SJCRH30 (cell line): ENCODE results near the gene PCDHGA4. TPM values are rescaled to one million over a fixed set of nuclear protein-coding genes. Genes with fewer than 3 reads are reported as not detected.
"Not testable (repeated sequence)": the region's sequence is repeated elsewhere in the genome, so short reads cannot be mapped to it uniquely, and the experiment has no call there.

Experiments
- DNase-seq, 2 experiments: peaks; one replicate each; pipeline ENCODE4 v3.0.0-alpha.2; 2015 to 2020
- H3K27ac ChIP-seq: fragments of 250-450 bp; sonication (Bioruptor Pico); 2 replicates; pipeline ENCODE4 v1.5.1; 2020; ENCODE audit warnings: mild to moderate bottlenecking, moderate library complexity
- H3K27me3 ChIP-seq: fragments of 250-450 bp; sonication (Bioruptor Pico); 2 replicates; pipeline ENCODE4 v1.5.1; 2020; ENCODE audit warnings: mild to moderate bottlenecking, moderate library complexity
- H3K36me3 ChIP-seq: fragments of 250-450 bp; sonication (Bioruptor Pico); 2 replicates; pipeline ENCODE4 v1.5.1; 2020; ENCODE audit warnings: mild to moderate bottlenecking, moderate library complexity
- H3K4me1 ChIP-seq: fragments of 250-450 bp; sonication (Bioruptor Pico); 2 replicates; pipeline ENCODE4 v1.5.1; 2020; ENCODE audit warnings: mild to moderate bottlenecking, moderate library complexity
- H3K4me3 ChIP-seq: fragments of 250-450 bp; sonication (Bioruptor Pico); 2 replicates; pipeline ENCODE4 v1.5.1; 2020; ENCODE audit warnings: mild to moderate bottlenecking, moderate library complexity
- H3K9me3 ChIP-seq: fragments of 250-450 bp; sonication (Bioruptor Pico); replicated peaks from 2 replicates; pipeline ENCODE4 v1.5.1; 2020; ENCODE audit warnings: mild to moderate bottlenecking, moderate library complexity
- total RNA-seq: library from RNA; depleted of rRNA; stranded (reverse); fragments of >200 nt; shearing (Covaris generic); gene quantifications from 2 replicates; pipeline ENCODE4 v1.2.3, GENCODE V29; 2014; rRNA removed

PCDHGA4 gene
- total RNA-seq = 12.9 and 14.7 TPM in 2 replicates

DNA sequence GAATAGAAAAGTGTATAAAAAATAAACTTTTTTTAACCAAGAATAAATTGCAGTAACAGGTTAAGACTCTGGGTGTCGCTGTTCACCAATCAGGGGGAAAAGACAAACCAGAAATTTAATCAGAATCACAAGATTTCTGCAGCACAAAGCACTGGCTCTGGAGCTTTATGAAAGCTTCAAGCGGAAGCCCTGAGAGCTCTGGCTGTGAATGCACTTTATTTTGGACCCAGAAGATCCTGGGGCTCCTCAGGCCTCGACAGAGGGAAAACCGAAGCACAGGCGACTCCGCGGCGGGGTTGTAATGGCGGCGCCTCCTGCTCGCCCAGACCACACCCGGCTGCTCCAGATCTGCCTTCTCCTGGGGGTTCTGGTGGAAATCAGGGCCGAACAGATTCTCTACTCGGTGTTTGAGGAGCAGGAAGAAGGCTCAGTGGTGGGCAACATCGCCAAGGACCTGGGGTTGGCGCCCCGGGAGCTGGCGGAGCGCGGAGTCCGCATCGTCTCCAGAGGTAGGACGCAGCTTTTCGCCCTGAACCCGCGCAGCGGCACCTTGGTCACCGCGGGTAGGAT, at the start of gene PCDHGA4:
Gene PCDHGA4, plus strand, starts transcription at position 122 of the 570 bp plus-strand sequence. Its CDS starts 87 bp downstream, at position 209.
- Histone ChIP-seq H3K4me3 (no peak within 1 kb of the TSS), H3K9me3 (peaks cover 53% of the 10 kb centered on the region), H3K27me3 (no peaks in the 10 kb centered on the region), H3K36me3 (peaks cover 77% of the 10 kb centered on the region), H3K4me1 (0 out of 2 replicates have a peak, but pooled peaks cover 4% of the 10 kb centered on the region), H3K27ac (no peak within 1 kb of the TSS)
- no peak for DNase-seq

- no peak for DNase-seq
- Histone ChIP-seq H3K4me3 (no peak overlapping the region), H3K9me3 (0 out of 2 replicates have a peak, but pooled peaks cover 3% of the 10 kb centered on the region), H3K27me3 (no peaks in the 10 kb centered on the region), H3K4me1 (no peaks in the 10 kb centered on the region), H3K36me3 (no peaks in the 10 kb centered on the region), H3K27ac (no peak overlapping the region)
These were observed 48.2 kb upstream of the PCDHGA4 start for GRCh38 chr5:141306630-141307029.

DNA sequence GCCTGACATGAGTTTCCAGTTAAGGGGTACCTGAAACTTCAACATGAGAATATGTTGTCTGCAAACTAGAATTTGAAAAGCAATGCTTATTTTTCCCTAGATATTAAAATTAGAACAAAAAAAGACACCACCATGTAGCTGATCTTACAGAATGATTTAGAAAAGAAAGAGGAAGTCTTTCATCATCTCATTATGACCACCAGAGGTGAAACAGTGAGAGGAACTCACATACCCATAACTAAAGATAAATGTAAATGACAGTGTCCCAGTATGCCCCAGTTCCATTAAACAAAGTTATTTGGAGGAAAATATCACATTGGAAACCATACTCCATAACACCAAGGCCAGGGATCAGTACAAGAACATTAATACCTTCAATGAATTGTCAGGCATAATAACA, 41.1 kb upstream of the PCDHGA4 start:
- Histone ChIP-seq H3K4me1 (no peaks in the 10 kb centered on the region), H3K27me3 (no peaks in the 10 kb centered on the region), H3K4me3 (no peak overlapping the region), H3K9me3 (peaks cover 16% of the 10 kb centered on the region), H3K27ac (no peak overlapping the region), H3K36me3 (peaks cover 28% of the 10 kb centered on the region)
- no peak for DNase-seq

DNA sequence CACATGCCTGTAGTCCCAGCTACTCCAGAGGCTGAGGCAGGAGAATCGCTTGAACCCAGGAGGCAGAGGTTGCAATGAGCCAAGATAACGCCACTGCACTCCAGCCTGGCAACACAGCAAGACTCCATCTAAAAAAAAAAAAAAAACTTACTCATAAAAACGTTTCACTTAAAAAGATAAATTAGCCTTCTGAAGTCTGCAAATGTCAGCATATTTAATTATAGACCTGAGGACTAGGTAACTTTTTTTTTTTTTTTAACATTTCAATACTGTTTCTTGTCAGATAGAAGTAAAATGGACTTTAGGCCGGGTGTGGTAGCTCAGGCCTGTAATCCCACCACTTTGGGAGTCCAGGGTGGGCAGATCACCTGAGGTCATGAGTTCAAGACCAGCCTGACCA, 37.9 kb upstream of the PCDHGA4 start:
- not testable (repeated sequence) for H3K4me1 ChIP-seq, H3K4me3 ChIP-seq, DNase-seq, H3K27ac ChIP-seq, H3K27me3 ChIP-seq
- Histone ChIP-seq H3K36me3 (peaks cover 40% of the 10 kb centered on the region), H3K9me3 (peaks cover 34% of the 10 kb centered on the region)

GRCh38 chr5:141319202-141319601, 35.6 kb upstream of the PCDHGA4 start:
- no peaks in the 10 kb centered on the region for H3K4me1 ChIP-seq
- H3K27ac ChIP-seq = no peak overlapping the region
- H3K27me3 ChIP-seq = no peaks in the 10 kb centered on the region
- peaks cover 40% of the 10 kb centered on the region for H3K36me3 ChIP-seq
- no peak for DNase-seq
- no peak overlapping the region for H3K4me3 ChIP-seq
- H3K9me3 ChIP-seq = peaks cover 37% of the 10 kb centered on the region

- peak overlapping the region; percentile 94 for H3K27ac ChIP-seq
- no peaks in the 10 kb centered on the region for H3K27me3 ChIP-seq
- H3K36me3 ChIP-seq = peaks cover 40% of the 10 kb centered on the region
- DNase-seq = no peak
- peaks cover 37% of the 10 kb centered on the region for H3K9me3 ChIP-seq
- H3K4me3 ChIP-seq = peak overlapping the region; percentile 82
- H3K4me1 ChIP-seq = no peaks in the 10 kb centered on the region
These were observed 35.1 kb upstream of the PCDHGA4 start for GRCh38 chr5:141319699-141320098.

- Histone ChIP-seq H3K27ac (peak within 1 kb of the TSS; percentile 94), H3K36me3 (peaks cover 40% of the 10 kb centered on the region), H3K4me3 (peak within 1 kb of the TSS; percentile 82), H3K4me1 (no peaks in the 10 kb centered on the region), H3K27me3 (no peaks in the 10 kb centered on the region), H3K9me3 (peaks cover 37% of the 10 kb centered on the region)
- DNase-seq = peak; percentile 94 to 97
These were observed 34.3 kb upstream of the PCDHGA4 start, which contains the start of gene TAF7 for GRCh38 chr5:141320225-141321169. Gene TAF7 (minus strand): TSS chr5:141320784. CDS start chr5:141320044, 740 bp downstream.

DNA sequence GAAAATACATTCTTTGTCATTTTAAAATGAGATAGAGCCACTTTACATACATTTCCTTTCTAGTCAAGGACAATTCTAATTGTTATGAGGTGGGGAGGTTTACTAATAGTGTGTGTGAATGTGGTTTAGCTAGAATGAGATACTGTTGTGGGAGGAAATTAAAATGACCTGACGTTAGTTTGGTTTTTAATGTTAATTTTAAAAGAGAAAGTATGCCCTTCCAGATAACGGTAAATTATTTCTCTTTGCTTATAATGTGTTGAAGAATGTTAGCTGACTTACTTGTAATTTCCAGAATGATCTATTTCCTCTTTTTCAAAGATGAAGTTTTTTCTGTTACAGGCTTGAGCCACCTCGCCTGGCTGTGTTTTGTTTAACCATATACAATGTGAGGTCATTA, 32.6 kb upstream of the PCDHGA4 start:
- Histone ChIP-seq H3K36me3 (peaks cover 26% of the 10 kb centered on the region), H3K27ac (no peak overlapping the region), H3K4me3 (no peak overlapping the region), H3K4me1 (no peaks in the 10 kb centered on the region), H3K9me3 (peaks cover 31% of the 10 kb centered on the region), H3K27me3 (no peaks in the 10 kb centered on the region)
- DNase-seq = no peak

DNA sequence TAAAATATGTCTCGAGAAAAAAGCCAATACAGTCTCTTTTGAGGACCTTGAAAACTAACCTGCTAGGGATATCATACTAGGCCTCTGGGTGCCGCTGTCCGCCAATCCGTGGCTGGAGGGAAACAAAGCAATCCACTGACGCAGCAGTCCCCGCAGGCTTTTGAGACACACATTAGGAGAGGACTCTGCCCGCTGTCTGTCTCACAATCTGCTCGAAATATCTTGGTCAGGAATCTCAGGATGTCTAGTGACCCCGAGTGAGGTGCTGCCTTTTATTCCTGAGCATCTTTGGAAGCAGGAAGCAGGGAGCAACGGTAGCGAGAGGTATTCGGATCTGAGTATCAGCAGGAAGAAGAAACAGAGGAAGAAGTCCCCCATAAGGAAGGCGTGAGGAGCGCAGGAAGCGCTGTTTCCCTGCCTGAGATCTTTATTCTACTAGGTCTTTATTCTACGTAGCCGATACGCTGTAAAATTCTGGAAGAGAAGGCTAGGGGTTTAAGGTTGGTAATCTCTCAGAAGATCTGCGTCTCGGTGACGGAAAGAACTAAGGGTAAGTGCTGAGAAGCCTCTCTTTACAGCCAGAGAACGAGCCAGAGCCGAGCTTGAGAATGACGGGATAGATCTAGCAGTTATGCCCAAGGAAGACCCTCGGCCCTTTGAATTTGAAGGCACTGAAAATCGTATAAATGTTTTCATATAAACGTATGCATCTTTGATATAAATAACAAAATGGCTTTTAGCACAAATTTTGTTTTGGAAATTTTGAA, 28.6 kb upstream of the PCDHGA4 start:
- no peak overlapping the region for H3K4me3 ChIP-seq
- no peaks in the 10 kb centered on the region for H3K36me3 ChIP-seq
- peaks cover 10% of the 10 kb centered on the region; the same call in 1 of the 2 replicates for H3K9me3 ChIP-seq
- H3K27ac ChIP-seq = no peak overlapping the region
- H3K4me1 ChIP-seq = no peaks in the 10 kb centered on the region
- DNase-seq = no peak
- H3K27me3 ChIP-seq = no peaks in the 10 kb centered on the region

GRCh38 chr5:141328231-141328630, 26.6 kb upstream of the PCDHGA4 start:
- Histone ChIP-seq H3K36me3 (no peaks in the 10 kb centered on the region), H3K27me3 (no peaks in the 10 kb centered on the region), H3K27ac (no peak overlapping the region), H3K4me1 (no peaks in the 10 kb centered on the region), H3K9me3 (peaks cover 5% of the 10 kb centered on the region; the same call in 1 of the 2 replicates), H3K4me3 (no peak overlapping the region)
- DNase-seq = no peak

GRCh38 chr5:141330299-141331080, 24.3 kb upstream of the PCDHGA4 start, which contains the start of gene PCDHGA1:
Gene PCDHGA1 (plus strand): TSS chr5:141330514.
- Histone ChIP-seq H3K27me3 (no peaks in the 10 kb centered on the region), H3K27ac (peak within 1 kb of the TSS; percentile 38; the same call in 1 of the 2 replicates), H3K4me3 (peak within 1 kb of the TSS; percentile 56), H3K9me3 (peaks cover 9% of the 10 kb centered on the region; the same call in 1 of the 2 replicates), H3K4me1 (no peaks in the 10 kb centered on the region), H3K36me3 (no peaks in the 10 kb centered on the region)
- DNase-seq = peak; percentile 62 to 74

- H3K4me3 ChIP-seq, H3K36me3 ChIP-seq, H3K27me3 ChIP-seq, DNase-seq, H3K27ac ChIP-seq, H3K4me1 ChIP-seq: not testable (repeated sequence)
- peaks cover 13% of the 10 kb centered on the region; the same call in 1 of the 2 replicates for H3K9me3 ChIP-seq
These were observed 22.2 kb upstream of the PCDHGA4 start for GRCh38 chr5:141332571-141332970.

DNA sequence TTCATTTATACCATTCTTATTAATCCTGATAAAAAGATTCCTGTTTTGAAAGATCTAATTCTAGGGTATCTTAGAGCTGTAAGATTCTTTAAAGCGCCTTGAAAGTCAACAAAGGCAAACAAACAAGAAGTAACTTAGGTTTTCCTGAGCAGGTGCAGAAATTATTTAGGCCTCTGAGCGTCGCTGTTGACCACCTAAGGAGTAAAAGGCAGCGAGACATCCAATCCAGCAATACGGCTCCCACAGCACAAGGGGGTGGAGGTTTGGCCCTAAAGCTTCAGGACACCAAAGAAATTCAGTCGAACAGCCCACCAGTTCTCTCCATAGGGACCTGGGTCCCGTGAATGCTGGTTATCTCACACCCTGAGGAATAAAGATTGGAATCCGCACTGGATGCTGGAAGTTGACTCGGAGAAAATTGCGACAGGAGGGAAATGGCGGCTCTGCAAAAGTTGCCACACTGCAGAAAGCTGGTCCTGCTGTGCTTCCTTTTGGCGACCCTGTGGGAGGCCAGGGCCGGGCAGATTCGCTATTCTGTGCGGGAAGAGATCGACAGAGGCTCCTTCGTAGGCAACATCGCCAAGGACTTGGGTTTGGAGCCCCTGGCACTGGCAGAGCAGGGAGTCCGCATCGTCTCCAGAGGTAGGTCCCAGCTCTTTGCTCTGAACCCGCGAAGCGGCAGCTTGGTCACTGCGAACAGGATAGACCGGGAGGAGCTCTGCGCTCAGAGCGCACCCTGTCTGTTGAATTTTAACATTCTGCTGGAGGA, 16.1 kb upstream of the PCDHGA4 start, which contains the start of gene PCDHGA2:
Gene PCDHGA2, plus strand, starts transcription at position 223 of the 769 bp plus-strand sequence.
- no peaks in the 10 kb centered on the region for H3K27me3 ChIP-seq
- H3K36me3 ChIP-seq = no peaks in the 10 kb centered on the region
- H3K4me1 ChIP-seq = no peaks in the 10 kb centered on the region
- 0 out of 2 replicates have a peak, but pooled peaks cover 4% of the 10 kb centered on the region for H3K9me3 ChIP-seq
- no peak within 1 kb of the TSS for H3K4me3 ChIP-seq
- no peak within 1 kb of the TSS for H3K27ac ChIP-seq
- peak; percentile 31 to 57 for DNase-seq
